Sigmoid colon (tissue), 7 donors: ENCODE results near the gene MAT1A. TPM values are rescaled to one million over a fixed set of nuclear protein-coding genes. Genes with fewer than 3 reads are reported as not detected.
"Not testable (repeated sequence)": the region's sequence is repeated elsewhere in the genome, so short reads cannot be mapped to it uniquely, and the experiment has no call there.

ENCODE experiments used
- DNase-seq: peaks from one replicate; pipeline ENCODE4 v3.0.0-alpha.2; 2019
- H3K27ac ChIP-seq, 4 donors: fragments of 200-600 bp; sonication (generic); one replicate each; pipeline ENCODE4 v1.5.1; 2016 to 2019; ENCODE audit warnings: mild to moderate bottlenecking in 1 of 4
- H3K27me3 ChIP-seq, 3 donors: fragments of 200-600 bp; sonication (generic); one replicate each; pipeline ENCODE4 v1.5.1; 2019; ENCODE audit warnings: mild to moderate bottlenecking in 1 of 3
- H3K36me3 ChIP-seq, 4 donors: fragments of 200-600 bp; sonication (generic); one replicate each; pipeline ENCODE4 v1.5.1; 2016 to 2019
- H3K4me1 ChIP-seq, 4 donors: fragments of 200-600 bp; sonication (generic); one replicate each; pipeline ENCODE4 v1.5.1; 2017 to 2019
- H3K4me3 ChIP-seq, 4 donors: fragments of 200-600 bp; sonication (generic); one replicate each; pipeline ENCODE4 v1.5.1; 2017 to 2019; ENCODE audit warnings: mild to moderate bottlenecking in 2 of 4, moderate library complexity in 1 of 4
- H3K9me3 ChIP-seq, 4 donors: fragments of 200-600 bp in 3 of 4; sonication (generic) in 3 of 4; one replicate each; pipeline versions ENCODE4 v1.5.1 to v1.6.1; 2013 to 2019
- WGBS, 2 donors: extraction: QIAGEN DNeasy Blood & Tissue Kit; methylation state at CpG; one replicate each; pipeline ENCODE4 v1.1.7; 2013; 5-methylcytosine and 5-hydroxymethylcytosine counted together
- intact Hi-C: fragments of 100-400 bp; cut with DNase I; formaldehyde crosslinking; loops from one replicate; pipeline ENCODE4 v1.15.1; 2023
- polyA plus RNA-seq, 3 donors: library from polyadenylated mRNA; stranded (reverse); fragments of 200-250 nt; gene quantifications; one replicate each; pipeline ENCODE4 v1.2.3, GENCODE V29; 2013
- total RNA-seq, 4 donors: library from RNA; depleted of rRNA; stranded (reverse); fragments of >200 nt; gene quantifications; one replicate each; pipeline ENCODE4 v1.1.0, GENCODE V29; 2016
- donor health status: healthy with polysubstance abuse.
- donor health status: Bipolar disorder and iron deficiency.
- donor health status: healthy.

The MAT1A gene
- total and polyA plus RNA-seq, 7 donors, result 0.23 to 0.31 TPM; not detected in 5

DNA sequence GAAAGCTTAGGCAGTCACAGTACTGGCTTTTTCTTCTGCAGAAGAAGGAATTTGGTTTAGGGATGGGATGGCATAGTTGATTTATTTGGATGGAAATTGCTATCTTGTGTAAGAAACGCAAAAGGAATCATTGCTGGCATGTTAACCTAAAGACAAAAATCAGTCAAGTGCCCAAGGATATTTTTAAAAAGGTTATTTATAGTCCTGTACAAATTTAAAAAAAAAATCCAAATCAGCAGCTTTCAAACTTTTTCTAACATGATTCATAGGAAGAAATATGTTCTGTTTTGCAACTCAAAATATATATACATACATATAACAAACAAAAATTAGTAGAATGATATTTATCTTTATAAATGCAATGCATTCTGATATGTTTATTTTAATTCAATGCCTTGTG lies 55.6 kb downstream of the MAT1A start:
- not testable (repeated sequence) for H3K36me3 ChIP-seq, H3K9me3 ChIP-seq, H3K27me3 ChIP-seq, H3K4me1 ChIP-seq, DNase-seq, H3K4me3 ChIP-seq, H3K27ac ChIP-seq
- WGBS, 2 donors, result 88 to 91% methylated on average over 1 of the region's 1 CpG
- intact Hi-C loops, result loop anchor here (5.0 kb wide), 1 partner anchor 307 kb away; no protein-coding TSS in a partner anchor

DNA sequence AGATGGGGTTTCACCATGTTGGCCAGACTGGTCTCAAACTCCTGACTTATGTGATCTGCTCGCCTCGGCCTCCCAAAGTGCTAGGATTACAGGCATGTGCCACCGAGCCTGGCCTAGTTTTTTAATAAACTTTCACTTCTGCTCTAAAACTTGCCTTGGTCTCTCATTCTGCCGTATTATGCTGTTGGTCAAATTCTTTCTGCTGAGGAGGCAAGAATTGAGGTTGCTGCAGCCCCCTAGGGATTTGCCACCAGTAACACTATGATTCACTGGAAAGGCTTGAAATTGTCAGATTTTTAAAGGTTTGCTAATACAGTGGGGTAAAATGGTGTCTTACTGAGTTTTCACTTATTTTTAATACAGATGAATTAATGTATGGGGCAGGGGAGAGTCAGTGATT lies 62.7 kb downstream of the MAT1A start:
- H3K4me1 ChIP-seq, DNase-seq, H3K4me3 ChIP-seq, H3K36me3 ChIP-seq, H3K27me3 ChIP-seq, H3K9me3 ChIP-seq, intact Hi-C loops, H3K27ac ChIP-seq: not testable (repeated sequence)
- WGBS, 2 donors, result 84 to 92% methylated on average over 4 of the region's 4 CpGs

- H3K27me3 ChIP-seq, H3K9me3 ChIP-seq, DNase-seq, intact Hi-C loops, H3K36me3 ChIP-seq, H3K4me3 ChIP-seq, H3K27ac ChIP-seq, H3K4me1 ChIP-seq: not testable (repeated sequence)
- 61 to 82% methylated on average over 2 of the region's 5 CpGs for WGBS, 2 donors
Observed at GRCh38 chr10:80223031-80223419, 66.4 kb downstream of the MAT1A start.

Other genes with a start within 250 kb of the MAT1A start
- gene TMEM254, start 211.0 kb downstream of the MAT1A start, total RNA-seq, result 10 to 100 TPM; 11.4 to 18.0 (median 11.5) TPM
- 10 to 100 TPM; 13.6 to 14.8 (median 14.4) TPM for gene TMEM254, start 211.0 kb downstream of the MAT1A start, polyA plus RNA-seq
- gene PLAC9, start 156.9 kb downstream of the MAT1A start, total RNA-seq, result 10 to 100 TPM in 2 of 4 donors, 1 to 10 TPM in 2; 5.1 to 20.8 (median 13.6) TPM
- gene PLAC9, start 156.9 kb downstream of the MAT1A start, polyA plus RNA-seq, result 10 to 100 TPM in 1 of 3 donors, 1 to 10 TPM in 2; 1.2 to 23.4 (median 6.9) TPM
- 100 to 1,000 TPM in 1 of 4 donors, 10 to 100 TPM in 3; 63.2 to 109 (median 75.7) TPM for gene ANXA11, start 84.1 kb downstream of the MAT1A start, total RNA-seq
- gene ANXA11, start 84.1 kb downstream of the MAT1A start, polyA plus RNA-seq, result 100 to 1,000 TPM; 170 to 323 (median 199) TPM
- gene DYDC1, start 67.1 kb upstream of the MAT1A start, total RNA-seq, result not detected
- gene DYDC1, start 67.1 kb upstream of the MAT1A start, polyA plus RNA-seq, result not detected
- not detected for gene DYDC2, start 67.1 kb upstream of the MAT1A start, total RNA-seq
- under 1 TPM in 1 of 3 donors, not detected in 2; 0.41 TPM for gene DYDC2, start 67.1 kb upstream of the MAT1A start, polyA plus RNA-seq
- 10 to 100 TPM; 43.7 to 57.4 (median 50.9) TPM for gene PRXL2A, start 118.9 kb upstream of the MAT1A start, total RNA-seq
- gene PRXL2A, start 118.9 kb upstream of the MAT1A start, polyA plus RNA-seq, result 10 to 100 TPM; 33.3 to 63.5 (median 37.8) TPM
- 10 to 100 TPM; 22.0 to 29.9 (median 23.9) TPM for gene TSPAN14, start 164.7 kb upstream of the MAT1A start, total RNA-seq
- 10 to 100 TPM; 12.0 to 67.3 (median 14.1) TPM for gene TSPAN14, start 164.7 kb upstream of the MAT1A start, polyA plus RNA-seq
- under 1 TPM in 1 of 4 donors, not detected in 3; 0.33 TPM for gene SH2D4B, start 248.2 kb upstream of the MAT1A start, total RNA-seq
- gene SH2D4B, start 248.2 kb upstream of the MAT1A start, polyA plus RNA-seq, result under 1 TPM in 1 of 3 donors, not detected in 2; 0.06 TPM